OCI-LY7 (cell line): ENCODE measurements around the gene DUSP19. TPM values are rescaled to one million over a fixed set of nuclear protein-coding genes. Genes with fewer than 3 reads are reported as not detected.

Source experiments
- BruUV-seq: library from RNA; stranded (reverse); fragments of 400-500 nt; replicated peaks from 2 replicates; lab custom pipeline; 2021; lab: Mats Ljungman, UMichigan
- CTCF ChIA-PET: fragments of 300-600 bp; sonication (Branson Sonifier 250); formaldehyde crosslinking; loops from one replicate; lab custom pipeline; 2022; ENCODE audit warnings: antibody characterized with exemption; ENCODE audit not compliant: unreplicated experiment; lab: Charles Lee
- POLR2A ChIA-PET: fragments of 300-600 bp; sonication (Branson Sonifier 250); formaldehyde crosslinking; loops from one replicate; lab custom pipeline; 2022; ENCODE audit warnings: antibody characterized with exemption; lab: Charles Lee
- DNase-seq: peaks from one replicate; pipeline ENCODE4 v3.0.0-alpha.2; 2015; ENCODE audit warnings: low spot score
- H2AFZ ChIP-seq: fragments of 200-600 bp; sonication (generic), shearing (Covaris generic); 2 replicates; pipeline ENCODE4 v1.6.1; 2014; ENCODE audit warnings: mild to moderate bottlenecking, antibody characterized with exemption, low read length, moderate library complexity
- H3K27ac ChIP-seq: fragments of 200-600 bp; sonication (generic); 2 replicates; pipeline ENCODE4 v1.5.1; 2014; ENCODE audit warnings: mixed run types, low read depth, mild to moderate bottlenecking, moderate library complexity, low read length, inconsistent platforms; ENCODE audit not compliant: poor library complexity, severe bottlenecking
- H3K36me3 ChIP-seq: fragments of 200-600 bp; sonication (generic); 2 replicates; pipeline ENCODE4 v1.6.1; 2014; ENCODE audit warnings: mild to moderate bottlenecking, antibody characterized with exemption, low read length, moderate library complexity, mixed read lengths; ENCODE audit not compliant: insufficient read depth
- H3K4me1 ChIP-seq: fragments of 200-600 bp; sonication (generic); 2 replicates; pipeline ENCODE4 v1.5.1; 2014; ENCODE audit warnings: mild to moderate bottlenecking, low read length; ENCODE audit not compliant: insufficient read depth, poor library complexity, severe bottlenecking
- H3K4me2 ChIP-seq: fragments of 200-600 bp; sonication (generic); 2 replicates; pipeline ENCODE4 v1.6.1; 2014; ENCODE audit warnings: mild to moderate bottlenecking, low read length
- H3K4me3 ChIP-seq: fragments of 200-600 bp; sonication (generic); 2 replicates; pipeline ENCODE4 v1.5.1; 2014; ENCODE audit warnings: mild to moderate bottlenecking, low read depth, low read length; ENCODE audit not compliant: poor library complexity, severe bottlenecking
- H3K79me2 ChIP-seq: fragments of 200-600 bp; sonication (generic); 2 replicates; pipeline ENCODE4 v1.6.1; 2016; ENCODE audit warnings: low read depth, mild to moderate bottlenecking, low read length, moderate library complexity, mixed read lengths; ENCODE audit not compliant: insufficient read depth
- H3K9me2 ChIP-seq: fragments of 200-600 bp; sonication (generic); 2 replicates; pipeline ENCODE4 v1.6.1; 2016; ENCODE audit warnings: mild to moderate bottlenecking, low read length, mixed read lengths; ENCODE audit not compliant: insufficient read depth
- H3K9me3 ChIP-seq: fragments of 200-600 bp; sonication (generic); 2 replicates; pipeline ENCODE4 v1.6.1; 2014; ENCODE audit warnings: mild to moderate bottlenecking, mixed run types, low read length, mixed read lengths
- H4K20me1 ChIP-seq: fragments of 200-600 bp; sonication (generic); 2 replicates; pipeline ENCODE4 v1.6.1; 2014; ENCODE audit warnings: mild to moderate bottlenecking, antibody characterized with exemption, low read length, moderate library complexity, mixed read lengths; ENCODE audit not compliant: insufficient read depth
- CTCF ChIP-seq: fragments of 200-600 bp; sonication (generic); conservative IDR thresholded peaks from 2 replicates; pipeline ENCODE4 v1.5.1; 2014; ENCODE audit warnings: mild to moderate bottlenecking, antibody characterized with exemption, low read length, moderate library complexity, mixed read lengths
- EZH2phosphoT487 ChIP-seq: fragments of 200-600 bp; sonication (generic); IDR thresholded peaks from 2 replicates; pipeline ENCODE4 v1.6.1; 2018; ENCODE audit warnings: low read depth, borderline replicate concordance, mild to moderate bottlenecking, mixed run types, antibody characterized with exemption, low read length, moderate library complexity, mixed read lengths
- intact Hi-C: fragments of 100-400 bp; cut with micrococcal nuclease; formaldehyde crosslinking; loops from one replicate; pipeline ENCODE4 v1.10.0; 2022; ENCODE audit not compliant: unreplicated experiment
- total RNA-seq, 2 experiments: library from RNA; depleted of rRNA in 1 of 2; stranded (reverse); fragments of >200 nt in 1 of 2; shearing (Covaris generic) in 1 of 2; gene quantifications; 2 replicates each; pipeline ENCODE4 v1.2.3, GENCODE V29; 2014 to 2022

Gene DUSP19
- total RNA-seq, 2 experiments from 2014 or later, result 1.2 to 3.9 TPM

GRCh38 chr2:183049420-183049819, 29.1 kb upstream of the DUSP19 start:
- BruUV-seq, result no TSS peak
- H3K4me3 ChIP-seq, result no peak overlapping the region
- intact Hi-C loops, result no loop called here
- ChIA-PET CTCF (no interaction called here), POLR2A (no interaction called here)
- no peak for TF ChIP-seq CTCF
- no peak for TF ChIP-seq EZH2phosphoT487
- H3K9me2 ChIP-seq, result no peaks in the 10 kb centered on the region
- no peak for DNase-seq
- H3K9me3 ChIP-seq, result no peaks in the 10 kb centered on the region
- H2AFZ ChIP-seq, result no peak overlapping the region
- H3K27ac ChIP-seq, result no peak overlapping the region
- H3K4me2 ChIP-seq, result no peak overlapping the region
- no peaks in the 10 kb centered on the region for H3K79me2 ChIP-seq
- H3K4me1 ChIP-seq, result no peaks in the 10 kb centered on the region
- no peaks in the 10 kb centered on the region; the same call in 1 of the 2 replicates for H4K20me1 ChIP-seq
- H3K36me3 ChIP-seq, result no peaks in the 10 kb centered on the region

GRCh38 chr2:183057333-183057985, 21.1 kb upstream of the DUSP19 start:
- Histone ChIP-seq H3K36me3 (no peaks in the 10 kb centered on the region), H3K27ac (no peak overlapping the region), H3K79me2 (no peaks in the 10 kb centered on the region), H3K9me3 (no peaks in the 10 kb centered on the region), H3K4me1 (no peaks in the 10 kb centered on the region), H4K20me1 (no peaks in the 10 kb centered on the region; the same call in 1 of the 2 replicates), H2AFZ (no peak overlapping the region), H3K9me2 (no peaks in the 10 kb centered on the region), H3K4me2 (no peak overlapping the region), H3K4me3 (no peak overlapping the region)
- intact Hi-C loops, result no loop called here
- ChIA-PET CTCF (no interaction called here), POLR2A (interaction anchor here (0.7 kb wide), 1 partner anchor 198 kb away, joined by 3 read pairs; no protein-coding TSS in a partner anchor)
- no peak for DNase-seq
- TF ChIP-seq CTCF (no peak), EZH2phosphoT487 (no peak)
- BruUV-seq, result no TSS peak

GRCh38 chr2:183059561-183059960, 19.0 kb upstream of the DUSP19 start:
- no peaks in the 10 kb centered on the region for H3K9me2 ChIP-seq
- no TSS peak for BruUV-seq
- H3K4me3 ChIP-seq, result no peak overlapping the region
- no peaks in the 10 kb centered on the region for H3K9me3 ChIP-seq
- no peak for TF ChIP-seq CTCF
- TF ChIP-seq EZH2phosphoT487, result no peak
- H2AFZ ChIP-seq, result no peak overlapping the region
- CTCF ChIA-PET, result no interaction called here
- no peaks in the 10 kb centered on the region for H3K79me2 ChIP-seq
- H3K27ac ChIP-seq, result no peak overlapping the region
- no peaks in the 10 kb centered on the region for H3K4me1 ChIP-seq
- POLR2A ChIA-PET, result interaction anchor here (0.6 kb wide), 1 partner anchor 422 kb away, joined by 3 read pairs; no protein-coding TSS in a partner anchor
- intact Hi-C loops, result no loop called here
- no peaks in the 10 kb centered on the region for H3K36me3 ChIP-seq
- no peaks in the 10 kb centered on the region for H4K20me1 ChIP-seq
- no peak overlapping the region for H3K4me2 ChIP-seq
- DNase-seq, result no peak
